Thyroid gland (tissue), 4 donors: ENCODE measurements around the gene MKRN2OS. TPM values are rescaled to one million over a fixed set of nuclear protein-coding genes. Genes with fewer than 3 reads are reported as not detected.

ENCODE experiments used
- DNase-seq, 2 donors: peaks; one replicate each; pipeline ENCODE4 v3.0.0-alpha.2; 2019
- H3K27ac ChIP-seq, 3 donors: fragments of 200-600 bp; sonication (generic); 1 replicate in 2 of 3; 2 replicates in 1 of 3; pipeline ENCODE4 v1.5.1; 2016 to 2019; ENCODE audit warnings: mild to moderate bottlenecking in 1 of 3, moderate library complexity in 1 of 3
- H3K27me3 ChIP-seq: fragments of 200-600 bp; sonication (generic); one replicate; pipeline ENCODE4 v1.5.1; 2019
- H3K36me3 ChIP-seq, 2 donors: fragments of 200-600 bp; sonication (generic); one replicate each; pipeline ENCODE4 v1.5.1; 2016 to 2019
- H3K4me1 ChIP-seq, 2 donors: fragments of 200-600 bp; sonication (generic); one replicate each; pipeline ENCODE4 v1.5.1; 2017 to 2019
- H3K4me3 ChIP-seq, 3 donors: fragments of 200-600 bp; sonication (generic); replicated peaks in 1 of 3; 1 replicate in 2 of 3; 2 replicates in 1 of 3; pipeline ENCODE4 v1.5.1; 2016; ENCODE audit warnings: mild to moderate bottlenecking in 1 of 3
- H3K9me3 ChIP-seq: fragments of 200-600 bp; sonication (generic); one replicate; pipeline ENCODE4 v1.5.1; 2017
- POLR2A ChIP-seq, 2 donors: fragments of 450-650 bp; IDR thresholded peaks; one replicate each; pipeline ENCODE4 v1.6.1; 2017; ENCODE audit warnings: antibody characterized with exemption in 2 of 2, mild to moderate bottlenecking in 2 of 2, moderate library complexity in 1 of 2
- WGBS, 2 donors: methylation state at CpG; one replicate each; pipeline ENCODE4 v1.1.5; 2017; 5-methylcytosine and 5-hydroxymethylcytosine counted together
- intact Hi-C: fragments of 100-400 bp; cut with DNase I; formaldehyde crosslinking; loops from one replicate; pipeline ENCODE4 v1.15.1; 2023
- total RNA-seq, 4 donors: library from RNA; depleted of rRNA; stranded (reverse); fragments of >200 nt; gene quantifications; one replicate each; pipeline ENCODE4 v1.2.3, GENCODE V29; 2016
- TF ChIP-seq, protein P1 (sequence below), 6 experiments: fragments of 200-600 bp in 3 of 6; fragments of 450-650 bp in 3 of 6; sonication (generic) in 3 of 6; IDR thresholded peaks; one replicate each; pipeline ENCODE4 v1.5.1; 2016 to 2019; ENCODE audit warnings: antibody characterized with exemption in 6 of 6, mild to moderate bottlenecking in 2 of 6, inconsistent platforms in 1 of 6, moderate library complexity in 1 of 6

Gene MKRN2OS
- total RNA-seq, 4 donors from 2014 or later = not detected

DNA sequence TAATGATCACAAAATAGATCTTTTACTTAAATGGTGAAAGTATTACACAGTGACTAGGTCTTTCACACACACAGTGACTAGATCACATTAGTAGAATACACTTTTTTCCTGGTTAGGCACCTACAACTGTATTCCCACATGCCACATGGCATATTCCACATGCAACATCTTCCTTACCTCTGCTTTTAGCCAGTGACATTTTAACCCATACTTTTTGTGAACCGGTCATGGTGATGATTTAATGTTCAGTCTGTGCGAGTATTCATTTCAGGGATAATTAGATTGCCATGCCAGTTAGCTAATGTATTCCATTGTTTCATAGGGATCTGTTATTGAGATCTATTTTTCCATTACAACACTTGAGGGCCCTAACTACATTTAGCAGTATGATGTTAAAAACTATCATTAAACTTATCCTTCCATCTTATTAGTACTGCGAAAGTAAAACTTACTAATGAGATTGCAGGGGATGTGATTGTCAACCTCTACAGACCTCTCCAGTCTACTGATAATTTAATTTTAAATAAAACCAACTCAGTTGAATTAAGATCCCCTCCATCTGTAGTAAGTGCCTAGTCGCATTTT lies 32.7 kb downstream of the MKRN2OS start:
- H3K9me3 ChIP-seq = no peaks in the 10 kb centered on the region
- 96 to 97% methylated on average over 4 of the region's 4 CpGs for WGBS, 2 donors

DNA sequence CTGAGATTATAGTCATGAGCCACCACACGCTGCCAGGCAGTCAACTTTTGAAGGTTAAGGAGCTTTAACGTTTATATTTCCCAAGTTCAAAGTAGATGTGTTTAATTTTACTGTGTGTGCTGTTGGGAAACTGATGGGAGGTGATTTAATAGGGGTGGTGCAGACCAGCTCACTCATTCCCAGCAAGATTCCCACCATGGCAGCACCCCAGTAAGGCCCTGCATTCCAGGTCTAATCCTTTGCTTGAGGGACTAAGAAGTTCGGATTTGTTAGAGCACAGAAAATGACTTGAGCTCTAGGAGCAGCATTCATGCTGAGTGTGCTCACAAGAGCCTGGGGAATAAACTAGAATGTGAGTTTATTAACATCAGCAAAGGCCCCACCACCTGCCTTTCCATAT lies 35.8 kb downstream of the MKRN2OS start:
- Histone ChIP-seq H3K9me3 (no peaks in the 10 kb centered on the region), H3K4me1 (peaks cover 0 to 13% of the 10 kb centered on the region in 2 donors), H3K36me3 (peaks cover 0 to under 1% of the 10 kb centered on the region in 2 donors), H3K27me3 (no peaks in the 10 kb centered on the region), H3K4me3 (no peak overlapping the region), H3K27ac (no peak overlapping the region)
- 87% methylated on average over 3 of the region's 3 CpGs for WGBS, 2 donors
- intact Hi-C loops = no loop called here
- TF ChIP-seq POLR2A (IDR thresholded peaks at IDR 0.05) = no peak
- TF ChIP-seq, protein P1, sequence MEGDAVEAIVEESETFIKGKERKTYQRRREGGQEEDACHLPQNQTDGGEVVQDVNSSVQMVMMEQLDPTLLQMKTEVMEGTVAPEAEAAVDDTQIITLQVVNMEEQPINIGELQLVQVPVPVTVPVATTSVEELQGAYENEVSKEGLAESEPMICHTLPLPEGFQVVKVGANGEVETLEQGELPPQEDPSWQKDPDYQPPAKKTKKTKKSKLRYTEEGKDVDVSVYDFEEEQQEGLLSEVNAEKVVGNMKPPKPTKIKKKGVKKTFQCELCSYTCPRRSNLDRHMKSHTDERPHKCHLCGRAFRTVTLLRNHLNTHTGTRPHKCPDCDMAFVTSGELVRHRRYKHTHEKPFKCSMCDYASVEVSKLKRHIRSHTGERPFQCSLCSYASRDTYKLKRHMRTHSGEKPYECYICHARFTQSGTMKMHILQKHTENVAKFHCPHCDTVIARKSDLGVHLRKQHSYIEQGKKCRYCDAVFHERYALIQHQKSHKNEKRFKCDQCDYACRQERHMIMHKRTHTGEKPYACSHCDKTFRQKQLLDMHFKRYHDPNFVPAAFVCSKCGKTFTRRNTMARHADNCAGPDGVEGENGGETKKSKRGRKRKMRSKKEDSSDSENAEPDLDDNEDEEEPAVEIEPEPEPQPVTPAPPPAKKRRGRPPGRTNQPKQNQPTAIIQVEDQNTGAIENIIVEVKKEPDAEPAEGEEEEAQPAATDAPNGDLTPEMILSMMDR (IDR thresholded peaks at IDR 0.05) = no peak
- no peak for DNase-seq

More for the DNA sequence above, 32.7 kb downstream of the MKRN2OS start:
- no peak overlapping the region for H3K27ac ChIP-seq
- no peak for TF ChIP-seq POLR2A (IDR thresholded peaks at IDR 0.05)
- TF ChIP-seq, protein P1 (IDR thresholded peaks at IDR 0.05) = no peak
- H3K36me3 ChIP-seq = no peaks in the 10 kb centered on the region
- no peak for DNase-seq
- H3K4me1 ChIP-seq = peaks cover 0 to 4% of the 10 kb centered on the region in 2 donors
- H3K4me3 ChIP-seq = no peak overlapping the region
- no peaks in the 10 kb centered on the region for H3K27me3 ChIP-seq
- intact Hi-C loops = no loop called here

DNA sequence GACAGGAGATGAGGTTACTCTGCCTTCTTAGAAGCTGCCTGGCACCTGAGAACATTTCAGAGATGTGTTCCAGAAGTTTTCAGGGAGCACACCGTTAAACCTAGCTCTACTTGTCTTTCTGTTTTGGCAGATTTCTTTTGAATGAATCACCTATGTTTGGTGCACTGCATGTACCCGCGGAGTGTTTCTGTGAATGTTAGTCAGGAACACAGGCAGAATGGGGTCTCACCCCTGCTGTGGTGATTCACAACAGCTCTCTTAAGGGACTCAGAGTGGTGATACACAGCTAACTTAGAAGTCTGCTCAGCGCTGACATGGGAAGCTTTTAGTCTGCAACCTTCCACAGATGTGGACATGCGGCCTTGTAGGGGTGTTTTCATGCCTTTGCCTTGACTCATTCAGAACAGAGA lies 37.0 kb downstream of the MKRN2OS start:
- intact Hi-C loops = no loop called here
- WGBS, 2 donors = 82 to 86% methylated on average over 5 of the region's 5 CpGs
- no peak for DNase-seq
- Histone ChIP-seq H3K4me1 (peaks cover 0 to 13% of the 10 kb centered on the region in 2 donors), H3K27ac (no peak overlapping the region), H3K27me3 (no peaks in the 10 kb centered on the region), H3K36me3 (peaks cover 5 to 12% of the 10 kb centered on the region in 2 donors), H3K4me3 (no peak overlapping the region), H3K9me3 (no peaks in the 10 kb centered on the region)
- TF ChIP-seq, protein P1 (IDR thresholded peaks at IDR 0.05) = no peak
- no peak for TF ChIP-seq POLR2A (IDR thresholded peaks at IDR 0.05)

DNA sequence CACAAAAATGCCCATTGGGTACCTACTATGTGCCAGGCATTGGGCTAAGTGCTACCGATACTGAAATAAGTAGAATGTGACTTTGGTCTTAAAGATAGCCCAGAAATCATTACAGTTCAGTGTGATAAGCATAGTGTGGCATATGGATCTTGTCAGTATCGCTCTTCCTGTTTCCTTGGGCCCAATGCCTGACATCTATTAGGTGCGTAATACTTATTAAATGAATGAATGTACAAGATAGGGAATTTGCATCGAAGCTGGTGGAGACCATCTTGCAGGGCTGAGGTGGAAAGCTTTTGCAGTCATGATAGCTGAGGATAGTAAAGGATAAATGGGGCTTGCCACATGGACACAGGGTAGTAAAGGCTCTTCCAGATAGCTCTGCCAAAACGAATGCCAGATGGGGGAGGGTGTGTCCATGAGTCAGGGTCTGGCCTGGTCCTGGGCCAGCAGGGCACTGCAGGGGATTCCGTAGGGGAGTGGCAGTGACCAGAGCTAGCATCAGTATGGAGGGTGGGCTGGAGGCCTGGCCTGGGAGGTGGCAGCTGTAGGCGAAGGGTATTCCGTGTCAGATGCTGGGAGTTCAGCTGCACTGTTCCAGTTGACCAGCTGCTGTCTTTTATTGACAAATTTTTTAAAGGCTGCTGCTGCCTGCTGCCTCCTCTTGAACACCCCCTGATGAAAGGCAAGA lies 37.6 kb downstream of the MKRN2OS start:
- intact Hi-C loops = no loop called here
- Histone ChIP-seq H3K36me3 (peaks cover 9 to 15% of the 10 kb centered on the region in 2 donors), H3K27ac (no peak overlapping the region), H3K27me3 (no peaks in the 10 kb centered on the region), H3K4me1 (peaks cover 0 to 13% of the 10 kb centered on the region in 2 donors), H3K4me3 (no peak overlapping the region), H3K9me3 (no peaks in the 10 kb centered on the region)
- TF ChIP-seq, protein P1 (IDR thresholded peaks at IDR 0.05) = no peak
- no peak for TF ChIP-seq POLR2A (IDR thresholded peaks at IDR 0.05)
- no peak for DNase-seq
- WGBS, 2 donors = 92 to 95% methylated on average over 8 of the region's 8 CpGs

DNA sequence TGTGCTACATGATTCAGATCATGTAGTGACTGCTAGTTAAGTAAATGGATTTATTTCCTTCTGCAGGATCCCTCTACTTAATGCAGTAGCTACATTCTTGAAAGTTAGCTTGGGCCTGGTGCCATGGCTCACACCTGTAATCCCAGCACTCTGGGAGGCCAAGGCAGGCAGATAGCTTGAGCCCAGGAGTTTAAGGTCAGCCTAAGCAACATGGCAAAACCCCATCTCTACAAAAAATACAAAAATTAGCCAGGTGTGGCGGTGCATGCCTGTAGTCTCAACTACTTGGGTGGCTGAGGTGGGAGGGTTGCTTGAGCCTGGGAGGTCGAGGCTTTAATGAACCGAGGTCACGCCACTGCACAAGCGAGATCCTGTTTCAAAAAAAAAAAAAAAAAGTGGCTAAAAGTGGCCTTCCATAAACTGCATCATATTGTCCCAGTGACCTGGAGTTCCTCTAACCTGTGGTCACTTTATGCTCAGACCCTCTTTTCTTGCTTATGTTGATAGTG lies 39.0 kb downstream of the MKRN2OS start:
- no peak for TF ChIP-seq POLR2A (IDR thresholded peaks at IDR 0.05)
- TF ChIP-seq, protein P1 (IDR thresholded peaks at IDR 0.05) = no peak
- WGBS, 2 donors = 50 to 58% methylated on average over 5 of the region's 5 CpGs
- Histone ChIP-seq H3K9me3 (no peaks in the 10 kb centered on the region), H3K27me3 (no peaks in the 10 kb centered on the region), H3K4me1 (peaks cover 0 to 13% of the 10 kb centered on the region in 2 donors), H3K36me3 (peaks cover 9 to 15% of the 10 kb centered on the region in 2 donors), H3K27ac (no peak overlapping the region), H3K4me3 (no peak overlapping the region)
- peak; percentile 76 to 77 for DNase-seq
- intact Hi-C loops = no loop called here
